IPS-11a (cell line): Measurements from ENCODE around the gene MPP1.

Experiments
- H3K4me3 ChIP-seq: one replicate; pipeline ENCODE4 v1.5.1; 2013; ENCODE audit warnings: low read depth, low read length, control low read depth

Gene MPP1

GRCh38 chrX:154732421-154733065, 72.7 kb downstream of the MPP1 start:
- no peak overlapping the region for H3K4me3 ChIP-seq

GRCh38 chrX:154731881-154732280, 73.4 kb downstream of the MPP1 start:
- H3K4me3 ChIP-seq: no peak overlapping the region

GRCh38 chrX:154731184-154731583, 74.1 kb downstream of the MPP1 start:
- no peak overlapping the region for H3K4me3 ChIP-seq

- no peak overlapping the region for H3K4me3 ChIP-seq
Observed at GRCh38 chrX:154730253-154730891, 74.9 kb downstream of the MPP1 start.

- H3K4me3 ChIP-seq: no peak overlapping the region
Observed at GRCh38 chrX:154729439-154729838, 75.8 kb downstream of the MPP1 start.
